HCT116 (cell line): Measurements from ENCODE around the gene UVRAG.

Source experiments
- CTCF ChIP-seq, 3 experiments: fragments of 200-600 bp in 1 of 3; sonication (generic) in 1 of 3; IDR thresholded peaks in 2 of 3; conservative IDR thresholded peaks in 1 of 3; 2 replicates each; pipeline ENCODE4 v1.5.1; 2012 to 2017; ENCODE audit warnings: low read depth in 2 of 3, low read length in 2 of 3, antibody characterized with exemption in 1 of 3, borderline replicate concordance in 1 of 3, control low read depth in 1 of 3, mild to moderate bottlenecking in 1 of 3, mixed read lengths in 1 of 3, mixed run types in 1 of 3, moderate library complexity in 1 of 3; ENCODE audit not compliant: insufficient read depth in 1 of 3
- EZH2 ChIP-seq: fragments of 200-600 bp; sonication (generic); IDR thresholded peaks from 2 replicates; pipeline ENCODE4 v1.6.1; 2017; ENCODE audit warnings: antibody characterized with exemption, mixed run types
- EZH2phosphoT487 ChIP-seq: fragments of 200-600 bp; IDR thresholded peaks from 2 replicates; pipeline ENCODE4 v1.6.1; 2018; ENCODE audit warnings: antibody characterized with exemption, borderline replicate concordance
- POLR2A ChIP-seq: IDR thresholded peaks from 2 replicates; pipeline ENCODE4 v1.7.0; 2011; ENCODE audit warnings: borderline replicate concordance; ENCODE audit not compliant: insufficient read depth, insufficient read length; ENCODE audit errors: extremely low read depth
- POLR2AphosphoS5 ChIP-seq: IDR thresholded peaks from 2 replicates; pipeline ENCODE4 v1.6.1; 2011; ENCODE audit warnings: mild to moderate bottlenecking, low read depth, low read length, moderate library complexity
- RAD21 ChIP-seq: IDR thresholded peaks from 2 replicates; pipeline ENCODE4 v1.6.1; 2012; ENCODE audit warnings: low read depth, mild to moderate bottlenecking
- SP1 ChIP-seq: IDR thresholded peaks from 2 replicates; pipeline ENCODE4 v1.6.1; 2012; ENCODE audit warnings: low read depth
- YY1 ChIP-seq: IDR thresholded peaks from 2 replicates; pipeline ENCODE4 v1.6.1; 2011; ENCODE audit warnings: low read length, low read depth, moderate library complexity, mild to moderate bottlenecking; ENCODE audit not compliant: insufficient replicate concordance; ENCODE audit errors: extremely low read depth
- ZBTB33 ChIP-seq: IDR thresholded peaks from 2 replicates; pipeline ENCODE4 v1.6.1; 2011; ENCODE audit warnings: mild to moderate bottlenecking, low read length, moderate library complexity; ENCODE audit not compliant: insufficient replicate concordance; ENCODE audit errors: extremely low read depth
- ZFX ChIP-seq: fragments of 450-650 bp; IDR thresholded peaks from 2 replicates; pipeline ENCODE4 v1.6.1; 2017
- ZNF274 ChIP-seq: fragments of 200-500 bp; sonication (Bioruptor generic); IDR thresholded peaks from 2 replicates; pipeline ENCODE4 v1.6.1; 2014; ENCODE audit warnings: mild to moderate bottlenecking, low read depth, low read length, inconsistent platforms

- TF ChIP-seq POLR2AphosphoS5 = no peak
- TF ChIP-seq CTCF (IDR thresholded peaks at IDR 0.05 in 2 of 3, conservative IDR thresholded peaks at IDR 0.05 in 1 of 3; ENCODE audit: borderline replicate concordance in 1 of 3, insufficient read depth in 1 of 3, low read depth in 2 of 3, low read length in 2 of 3) = no peak
- TF ChIP-seq EZH2 = no peak
- no peak for TF ChIP-seq ZFX
- no peak for TF ChIP-seq SP1
- no peak for TF ChIP-seq POLR2A
- TF ChIP-seq EZH2phosphoT487 = no peak
- TF ChIP-seq YY1 = no peak
- TF ChIP-seq ZNF274 = no peak
- no peak for TF ChIP-seq ZBTB33
- no peak for TF ChIP-seq RAD21
These were observed 344.4 kb downstream of the UVRAG start for GRCh38 chr11:76159303-76159937.
